GM12878 (cell line): ENCODE results near the gene MMP7. TPM values are rescaled to one million over a fixed set of nuclear protein-coding genes. Genes with fewer than 3 reads are reported as not detected.

Experiments
- CBX3 ChIP-seq: fragments of 200-600 bp; sonication (generic); IDR thresholded peaks from 2 replicates; pipeline ENCODE4 v1.6.1; 2016; ENCODE audit warnings: low read depth, borderline replicate concordance
- CBX5 ChIP-seq: sonication (generic); IDR thresholded peaks from 2 replicates; pipeline ENCODE4 v1.6.1; 2016; ENCODE audit warnings: low read depth, moderate library complexity, mild to moderate bottlenecking, inconsistent platforms
- CTCF ChIP-seq, 3 experiments: IDR thresholded peaks in 2 of 3; conservative IDR thresholded peaks in 1 of 3; 2 replicates each; pipeline ENCODE4 v1.5.1; 2011; ENCODE audit warnings: low read depth in 3 of 3, low read length in 3 of 3, mild to moderate bottlenecking in 3 of 3, control low read depth in 2 of 3, moderate library complexity in 2 of 3, inconsistent platforms in 1 of 3, mixed read lengths in 1 of 3; ENCODE audit not compliant: control insufficient read depth in 2 of 3, insufficient read depth in 1 of 3; ENCODE audit errors: extremely low read depth in 1 of 3
- E2F8 ChIP-seq: fragments of 450-650 bp; IDR thresholded peaks from 2 replicates; pipeline ENCODE4 v1.6.1; 2018; ENCODE audit warnings: mild to moderate bottlenecking, low read depth, moderate library complexity; ENCODE audit not compliant: partially characterized antibody
- EED ChIP-seq: sonication (generic); IDR thresholded peaks from 2 replicates; pipeline ENCODE4 v1.6.1; 2016; ENCODE audit warnings: antibody characterized with exemption, low read depth
- KDM1A ChIP-seq: fragments of 200-600 bp; sonication (generic); IDR thresholded peaks from 2 replicates; pipeline ENCODE4 v1.6.1; 2016; ENCODE audit warnings: borderline replicate concordance
- KLF5 ChIP-seq: fragments of 450-650 bp; IDR thresholded peaks from 2 replicates; pipeline ENCODE4 v1.6.1; 2014; ENCODE audit warnings: mild to moderate bottlenecking; ENCODE audit not compliant: partially characterized antibody
- MAX ChIP-seq: IDR thresholded peaks from 2 replicates; pipeline ENCODE4 v1.6.1; 2012; ENCODE audit warnings: low read depth, low read length, improper control_type of control experiment
- MEF2A ChIP-seq: IDR thresholded peaks from 2 replicates; pipeline ENCODE4 v1.6.1; 2011; ENCODE audit warnings: low read depth, mild to moderate bottlenecking, low read length, moderate library complexity; ENCODE audit not compliant: insufficient read depth
- MXI1 ChIP-seq: fragments of 150-350 bp; IDR thresholded peaks from 2 replicates; pipeline ENCODE4 v1.6.1; 2011; ENCODE audit warnings: low read depth, mild to moderate bottlenecking, inconsistent platforms, low read length, improper control_type of control experiment
- NFIC ChIP-seq: IDR thresholded peaks from 2 replicates; pipeline ENCODE4 v1.6.1; 2012; ENCODE audit warnings: low read depth, mild to moderate bottlenecking, inconsistent platforms, low read length, moderate library complexity
- NKRF ChIP-seq: fragments of 450-650 bp; conservative IDR thresholded peaks from 2 replicates; pipeline ENCODE4 v1.6.1; 2017; ENCODE audit warnings: mild to moderate bottlenecking, moderate library complexity
- PAX8 ChIP-seq: fragments of 450-650 bp; IDR thresholded peaks from 2 replicates; pipeline ENCODE4 v1.6.1; 2017; ENCODE audit warnings: mild to moderate bottlenecking, moderate library complexity
- PKNOX1 ChIP-seq: fragments of 450-650 bp; IDR thresholded peaks from 2 replicates; pipeline ENCODE4 v1.6.1; 2016; ENCODE audit warnings: mild to moderate bottlenecking
- RAD51 ChIP-seq: fragments of 450-650 bp; IDR thresholded peaks from 2 replicates; pipeline ENCODE4 v1.6.1; 2016; ENCODE audit warnings: moderate library complexity, mild to moderate bottlenecking, inconsistent platforms
- RB1 ChIP-seq: fragments of 450-650 bp; formaldehyde crosslinking; IDR thresholded peaks from 2 replicates; pipeline ENCODE4 v1.6.1; 2017; ENCODE audit warnings: mild to moderate bottlenecking, borderline replicate concordance
- RUNX3 ChIP-seq: IDR thresholded peaks from 2 replicates; pipeline ENCODE4 v1.6.1; 2012; ENCODE audit warnings: low read length, inconsistent platforms
- SMAD5 ChIP-seq: IDR thresholded peaks from 2 replicates; pipeline ENCODE4 v1.6.1; 2016; ENCODE audit warnings: antibody characterized with exemption, low read depth
- USF2 ChIP-seq: IDR thresholded peaks from 2 replicates; pipeline ENCODE4 v1.6.1; 2011; ENCODE audit warnings: low read depth, low read length, improper control_type of control experiment, borderline replicate concordance
- YBX1 ChIP-seq: fragments of 450-650 bp; IDR thresholded peaks from 2 replicates; pipeline ENCODE4 v1.6.1; 2016; ENCODE audit warnings: antibody characterized with exemption
- ZNF24 ChIP-seq: fragments of 450-650 bp; IDR thresholded peaks from 2 replicates; pipeline ENCODE4 v1.6.1; 2017; ENCODE audit warnings: antibody characterized with exemption, mild to moderate bottlenecking
- ZSCAN29 ChIP-seq: fragments of 450-650 bp; IDR thresholded peaks from 2 replicates; pipeline ENCODE4 v1.6.1; 2017; ENCODE audit warnings: mild to moderate bottlenecking, moderate library complexity
- polyA plus RNA-seq, 11 experiments: library from polyadenylated mRNA; depleted of rRNA in 4 of 11; unstranded in 6 of 11; stranded (reverse) in 5 of 11; fragments of >200 nt; fragmentation: Nextera tagmentation in 4 of 11; fragmentation: Illumina TruSeq in 1 of 11; extraction: Ambion mirVana in 4 of 11; extraction: Trizol in 1 of 11; gene quantifications; 1 replicate in 1 of 11; 2 replicates in 10 of 11; pipeline versions ENCODE4 v1.2.1 to v1.2.3, GENCODE V29; 2011 to 2016; ENCODE audit warnings: inconsistent platforms in 2 of 11, missing spikeins in 2 of 11, low read depth in 1 of 11
- total RNA-seq, 4 experiments: library from RNA; depleted of rRNA in 3 of 4; stranded (reverse); fragments of >200 nt in 3 of 4; fragmentation: Illumina TruSeq in 1 of 4; extraction: Trizol in 1 of 4; gene quantifications; 2 replicates each; pipeline versions ENCODE4 v1.2.1 to v1.2.3, GENCODE V29; 2013 to 2021

The MMP7 gene
- total and polyA plus RNA-seq, 10 of the 15 experiments (the other 5 are each of a cell fraction or from before 2014, with no cell fraction given): 0.63 to 18.0 (median 1.1) TPM

GRCh38 chr11:102546923-102547471 is 16.4 kb upstream of the MMP7 start (continued):
- TF ChIP-seq MEF2A (peak; percentile 84), E2F8 (no peak), CBX5 (no peak), ZNF24 (peak; percentile 64; the same call in 1 of the 2 replicates), PKNOX1 (no peak), RUNX3 (peak; percentile 98), EED (peak; percentile 97), YBX1 (no peak), USF2 (no peak), RB1 (peak; percentile 58; the same call in 1 of the 2 replicates), CTCF (IDR thresholded peaks at IDR 0.05 in 2 of 3, conservative IDR thresholded peaks at IDR 0.05 in 1 of 3; ENCODE audit: control insufficient read depth in 2 of 3, extremely low read depth in 1 of 3, insufficient read depth in 1 of 3, low read depth in 3 of 3, low read length in 3 of 3) (peak in 1 of 3 experiments; percentile 3; a peak in 1 of 6 replicates), RAD51 (peak; percentile 43; the same call in 1 of the 2 replicates), MXI1 (peak; percentile 32; the same call in 1 of the 2 replicates), ZSCAN29 (peak; percentile 19; the same call in 1 of the 2 replicates), SMAD5 (no peak), KLF5 (peak; percentile 83), CBX3 (no peak), MAX (no peak), KDM1A (no peak), NKRF (no peak), PAX8 (no peak), NFIC (peak; percentile 93)
